ENCODE data around the gene LRIT1. TPM values are rescaled to one million over a fixed set of nuclear protein-coding genes. Genes with fewer than 3 reads are reported as not detected.
A peak's percentile ranks its signal among the peaks of the same experiment; 100 is the strongest.

The LRIT1 gene
- total and polyA plus RNA-seq, 2 experiments from 2014 or later = not detected

DNA sequence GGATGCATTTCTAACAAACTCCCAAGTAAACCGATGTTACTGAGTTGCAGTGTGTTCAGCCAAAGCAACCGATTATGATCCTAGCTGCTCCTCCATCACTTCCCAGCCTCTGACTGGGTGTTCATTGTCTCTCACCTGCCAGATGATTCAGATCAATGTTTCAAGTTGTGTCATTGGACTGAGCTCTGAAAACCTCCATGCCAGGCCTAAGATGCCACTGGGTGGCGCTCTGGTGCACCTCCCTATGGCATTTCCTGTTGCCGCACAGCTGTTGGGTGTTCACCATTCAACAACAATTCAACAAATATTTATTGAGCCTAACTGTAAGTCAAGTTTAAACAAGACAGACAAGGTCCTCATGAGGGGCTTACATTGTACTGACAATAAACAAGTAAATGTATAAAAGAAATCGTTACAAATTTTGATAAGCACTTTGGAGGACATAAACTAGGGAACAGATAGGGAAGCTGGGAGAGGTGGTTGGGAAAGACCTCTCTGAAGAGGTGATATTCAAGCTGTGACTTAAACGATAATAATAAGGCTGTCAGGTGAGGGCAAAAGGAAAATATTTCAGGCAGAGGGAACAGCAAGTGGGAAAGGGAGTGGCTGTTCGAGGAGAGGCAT lies 26.3 kb upstream of the LRIT1 start:
- H3F3A ChIP-seq (ENCODE audit: insufficient read depth) = peaks cover 20% of the 10 kb centered on the region
- H2AFZ ChIP-seq = 0 out of 2 replicates have a peak overlapping the region, but pooled peaks have one; percentile 3
- H3K9me2 ChIP-seq (ENCODE audit: insufficient read depth) = no peaks in the 10 kb centered on the region
- 43 to 50% methylated on average over 7 of the region's 7 CpGs for WGBS, 2 experiments (ENCODE audit: low coverage in 1 of 2, low lambda C conversion rate in 2 of 2, missing lambda C conversion rate in 2 of 2)
- no peak overlapping the region for H3K9ac ChIP-seq
- H3K4me2 ChIP-seq (ENCODE audit: unreplicated experiment) = no peak overlapping the region
- in situ Hi-C loops (cut with MboI) = no loop called here
- H3K27me3 ChIP-seq (replicated peaks; ENCODE audit: insufficient read depth) = no peaks in the 10 kb centered on the region
- no peak overlapping the region for H3K27ac ChIP-seq
- H4K20me1 ChIP-seq (ENCODE audit: insufficient read depth) = no peaks in the 10 kb centered on the region
- no peaks in the 10 kb centered on the region for H3K9me3 ChIP-seq (ENCODE audit: low read depth)
- peak; percentile 77 for DNase-seq
- no peaks in the 10 kb centered on the region for H3K79me2 ChIP-seq (ENCODE audit: insufficient read depth)
- peaks cover 20% of the 10 kb centered on the region for H3K4me1 ChIP-seq (ENCODE audit: insufficient read depth)
- H3K36me3 ChIP-seq (ENCODE audit: low read depth) = no peaks in the 10 kb centered on the region
- no peak for TF ChIP-seq EZH2phosphoT487 (IDR thresholded peaks at IDR 0.05; ENCODE audit: insufficient read depth, low read depth)
- TF ChIP-seq EZH2 (IDR thresholded peaks at IDR 0.05; ENCODE audit: insufficient read depth, poor library complexity, severe bottlenecking) = no peak
- H3K4me3 ChIP-seq = no peak overlapping the region

DNA sequence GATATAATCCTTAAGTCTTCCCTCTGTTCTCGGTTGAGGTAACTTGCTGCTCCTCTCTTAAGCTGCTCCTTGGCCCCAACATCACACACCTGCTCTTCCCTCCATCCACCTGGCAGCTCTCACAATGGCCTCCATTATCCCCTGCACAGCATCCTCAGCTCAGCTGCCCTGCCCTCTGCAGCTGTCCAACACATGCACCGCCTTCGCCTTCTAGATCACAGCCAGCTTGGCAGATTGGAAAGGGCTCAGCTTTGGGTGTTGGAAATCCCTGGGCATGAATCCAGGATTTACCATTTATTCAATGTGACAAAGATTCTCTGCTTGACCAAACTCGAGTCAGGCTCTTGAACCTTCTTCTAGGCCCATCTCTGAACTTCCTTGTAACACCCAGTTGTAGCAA lies 24.1 kb upstream of the LRIT1 start:
- Histone ChIP-seq H3K9me2 (ENCODE audit: insufficient read depth) (no peaks in the 10 kb centered on the region), H3K36me3 (ENCODE audit: low read depth) (no peaks in the 10 kb centered on the region), H3K79me2 (ENCODE audit: insufficient read depth) (no peaks in the 10 kb centered on the region), H3K27me3 (replicated peaks; ENCODE audit: insufficient read depth) (no peaks in the 10 kb centered on the region; the same call in 1 of the 2 replicates), H3K4me2 (ENCODE audit: unreplicated experiment) (no peak overlapping the region), H2AFZ (no peak overlapping the region), H4K20me1 (ENCODE audit: insufficient read depth) (no peaks in the 10 kb centered on the region), H3F3A (ENCODE audit: insufficient read depth) (peaks cover 17% of the 10 kb centered on the region), H3K4me3 (no peak overlapping the region), H3K9ac (no peak overlapping the region), H3K27ac (no peak overlapping the region), H3K4me1 (ENCODE audit: insufficient read depth) (peaks cover 18% of the 10 kb centered on the region), H3K9me3 (ENCODE audit: low read depth) (no peaks in the 10 kb centered on the region)
- WGBS, 2 experiments (ENCODE audit: low coverage in 1 of 2, low lambda C conversion rate in 2 of 2, missing lambda C conversion rate in 2 of 2) = 61 to 65% methylated on average over 4 of the region's 4 CpGs
- DNase-seq = no peak
- in situ Hi-C loops (cut with MboI) = no loop called here
- TF ChIP-seq EZH2 (IDR thresholded peaks at IDR 0.05; ENCODE audit: insufficient read depth, poor library complexity, severe bottlenecking) (no peak), EZH2phosphoT487 (IDR thresholded peaks at IDR 0.05; ENCODE audit: insufficient read depth, low read depth) (no peak)

- no peak overlapping the region for H3K9ac ChIP-seq
- 0 to 4% methylated on average over 11 of the region's 11 CpGs for WGBS, 2 experiments (ENCODE audit: low coverage in 1 of 2, low lambda C conversion rate in 2 of 2, missing lambda C conversion rate in 2 of 2)
- no peak overlapping the region for H3K4me2 ChIP-seq (ENCODE audit: unreplicated experiment)
- peak; percentile 77 for DNase-seq
- H3K9me3 ChIP-seq (ENCODE audit: low read depth) = no peaks in the 10 kb centered on the region
- TF ChIP-seq EZH2 (IDR thresholded peaks at IDR 0.05; ENCODE audit: insufficient read depth, poor library complexity, severe bottlenecking) = no peak
- no peak for TF ChIP-seq EZH2phosphoT487 (IDR thresholded peaks at IDR 0.05; ENCODE audit: insufficient read depth, low read depth)
- no peaks in the 10 kb centered on the region for H3K79me2 ChIP-seq (ENCODE audit: insufficient read depth)
- H3K9me2 ChIP-seq (ENCODE audit: insufficient read depth) = no peaks in the 10 kb centered on the region
- no peaks in the 10 kb centered on the region for H4K20me1 ChIP-seq (ENCODE audit: insufficient read depth)
- H3K36me3 ChIP-seq (ENCODE audit: low read depth) = no peaks in the 10 kb centered on the region
- peaks cover 10% of the 10 kb centered on the region for H3F3A ChIP-seq (ENCODE audit: insufficient read depth)
- H3K4me1 ChIP-seq (ENCODE audit: insufficient read depth) = peaks cover 12% of the 10 kb centered on the region
- H3K27me3 ChIP-seq (replicated peaks; ENCODE audit: insufficient read depth) = no peaks in the 10 kb centered on the region; the same call in 1 of the 2 replicates
- no peak overlapping the region for H3K27ac ChIP-seq
- no peak overlapping the region for H3K4me3 ChIP-seq
- in situ Hi-C loops (cut with MboI) = loop anchor here (5.0 kb wide), 1 partner anchor 278 kb away; no protein-coding TSS in a partner anchor
- H2AFZ ChIP-seq = 0 out of 2 replicates have a peak overlapping the region, but pooled peaks have one; percentile 53
These were observed 23.3 kb upstream of the LRIT1 start for GRCh38 chr10:84264611-84265141.

DNA sequence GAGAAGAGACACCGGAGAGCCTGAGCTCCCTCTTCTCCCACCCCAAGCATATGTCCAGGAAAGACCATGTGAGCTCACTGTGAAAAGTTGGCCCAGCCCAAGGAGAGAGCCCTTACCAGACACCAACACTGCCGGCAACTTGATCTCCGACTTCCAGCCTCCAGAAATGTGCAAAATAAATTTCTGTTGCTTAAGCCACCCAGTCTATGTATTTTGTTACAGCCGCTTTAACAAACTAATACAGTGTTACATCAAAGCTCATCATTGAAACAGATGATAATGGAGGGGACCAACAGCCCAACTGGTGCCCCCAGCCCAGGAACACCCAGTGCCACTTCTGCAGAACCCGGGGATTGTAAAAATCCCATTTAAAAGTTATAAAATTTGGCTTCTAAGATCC lies 22.4 kb upstream of the LRIT1 start:
- no peak overlapping the region for H2AFZ ChIP-seq
- H3K4me2 ChIP-seq (ENCODE audit: unreplicated experiment) = no peak overlapping the region
- peaks cover 7% of the 10 kb centered on the region; the same call in 1 of the 2 replicates for H3K4me1 ChIP-seq (ENCODE audit: insufficient read depth)
- no peaks in the 10 kb centered on the region for H4K20me1 ChIP-seq (ENCODE audit: insufficient read depth)
- TF ChIP-seq EZH2 (IDR thresholded peaks at IDR 0.05; ENCODE audit: insufficient read depth, poor library complexity, severe bottlenecking) (no peak), EZH2phosphoT487 (IDR thresholded peaks at IDR 0.05; ENCODE audit: insufficient read depth, low read depth) (no peak)
- no peaks in the 10 kb centered on the region for H3K9me2 ChIP-seq (ENCODE audit: insufficient read depth)
- H3K9me3 ChIP-seq (ENCODE audit: low read depth) = no peaks in the 10 kb centered on the region
- no peak overlapping the region for H3K27ac ChIP-seq
- in situ Hi-C loops (cut with MboI) = loop anchor here (5.0 kb wide), 1 partner anchor 279 kb away; no protein-coding TSS in a partner anchor
- peaks cover under 1% of the 10 kb centered on the region; the same call in 1 of the 2 replicates for H3F3A ChIP-seq (ENCODE audit: insufficient read depth)
- no peaks in the 10 kb centered on the region for H3K79me2 ChIP-seq (ENCODE audit: insufficient read depth)
- no peak for DNase-seq
- H3K36me3 ChIP-seq (ENCODE audit: low read depth) = no peaks in the 10 kb centered on the region
- H3K4me3 ChIP-seq = no peak overlapping the region
- no peak overlapping the region for H3K9ac ChIP-seq
- no peaks in the 10 kb centered on the region; the same call in 1 of the 2 replicates for H3K27me3 ChIP-seq (replicated peaks; ENCODE audit: insufficient read depth)
- 38 to 46% methylated on average over 5 of the region's 5 CpGs for WGBS, 2 experiments (ENCODE audit: low coverage in 1 of 2, low lambda C conversion rate in 2 of 2, missing lambda C conversion rate in 2 of 2)

All from GM23248 (cell line).